ENCODE data around the gene IL1RAP.

The IL1RAP gene

GRCh38 chr3:190554197-190554596, 40.3 kb downstream of the IL1RAP start:
- no peak overlapping the region for H3K4me3 ChIP-seq
- H3K4me2 ChIP-seq, result peak overlapping the region in 5 of 11 experiments; percentile 19 to 42 (median 21); a peak in 3 of 22 replicates
- peaks cover 0 to 17% (median 6%) of the 10 kb centered on the region in 11 experiments; a peak in 11 of 22 replicates for H3K9me3 ChIP-seq (replicated peaks in 1 of 11)
- H3K27ac ChIP-seq, result no peak overlapping the region
- H3K36me3 ChIP-seq, result peaks cover 0 to 26% (median 0%) of the 10 kb centered on the region in 11 experiments; a peak in 8 of 22 replicates
- peaks cover 0 to 43% (median 4%) of the 10 kb centered on the region in 10 experiments; a peak in 10 of 20 replicates for H3K4me1 ChIP-seq
- no peak for TF ChIP-seq Cebpa-rat (IDR thresholded peaks at IDR 0.05)
- H3K27me3 ChIP-seq, result no peaks in the 10 kb centered on the region
- H4K20me1 ChIP-seq, result no peaks in the 10 kb centered on the region
- no peak overlapping the region for H3K9ac ChIP-seq

- peaks cover 0 to 37% (median 0%) of the 10 kb centered on the region in 11 experiments; a peak in 9 of 22 replicates for H3K36me3 ChIP-seq
- H3K27me3 ChIP-seq, result no peaks in the 10 kb centered on the region
- H3K4me3 ChIP-seq, result no peak overlapping the region
- H3K4me1 ChIP-seq, result peaks cover 0 to 43% (median 4%) of the 10 kb centered on the region in 10 experiments; a peak in 10 of 20 replicates
- H4K20me1 ChIP-seq, result no peaks in the 10 kb centered on the region
- H3K9me3 ChIP-seq (replicated peaks in 1 of 11), result peaks cover 0 to 24% (median 8%) of the 10 kb centered on the region in 11 experiments; a peak in 12 of 22 replicates
- H3K9ac ChIP-seq, result no peak overlapping the region
- TF ChIP-seq Cebpa-rat (IDR thresholded peaks at IDR 0.05), result no peak
- peak overlapping the region in 2 of 11 experiments; percentile 43 to 54; a peak in 3 of 22 replicates for H3K4me2 ChIP-seq
- peak overlapping the region in 2 of 11 experiments; percentile 4 to 26; a peak in 2 of 22 replicates for H3K27ac ChIP-seq
Measured at GRCh38 chr3:190556351-190556750, 42.5 kb downstream of the IL1RAP start.

GRCh38 chr3:190557296-190557695, 43.4 kb downstream of the IL1RAP start:
- peaks cover 0 to 24% (median 8%) of the 10 kb centered on the region in 11 experiments; a peak in 12 of 22 replicates for H3K9me3 ChIP-seq (replicated peaks in 1 of 11)
- H4K20me1 ChIP-seq, result no peaks in the 10 kb centered on the region
- peaks cover 0 to 43% (median 4%) of the 10 kb centered on the region in 10 experiments; a peak in 10 of 20 replicates for H3K4me1 ChIP-seq
- no peak for TF ChIP-seq Cebpa-rat (IDR thresholded peaks at IDR 0.05)
- H3K27me3 ChIP-seq, result no peaks in the 10 kb centered on the region
- no peak overlapping the region for H3K9ac ChIP-seq
- H3K36me3 ChIP-seq, result peaks cover 0 to 37% (median 0%) of the 10 kb centered on the region in 11 experiments; a peak in 9 of 22 replicates
- H3K4me2 ChIP-seq, result peak overlapping the region in 2 of 11 experiments; percentile 43 to 54; a peak in 4 of 22 replicates
- H3K27ac ChIP-seq, result peak overlapping the region in 1 of 11 experiments; percentile 26; a peak in 1 of 22 replicates
- H3K4me3 ChIP-seq, result no peak overlapping the region

- no peak overlapping the region for H3K9ac ChIP-seq
Measured at GRCh38 chr3:190558316-190558715, 44.4 kb downstream of the IL1RAP start.

GRCh38 chr3:190558796-190559195, 44.9 kb downstream of the IL1RAP start:
- H4K20me1 ChIP-seq, result no peaks in the 10 kb centered on the region
- no peaks in the 10 kb centered on the region for H3K27me3 ChIP-seq
- no peak overlapping the region for H3K9ac ChIP-seq
- peaks cover 0 to 36% (median 0%) of the 10 kb centered on the region in 11 experiments; a peak in 7 of 22 replicates for H3K36me3 ChIP-seq
- H3K9me3 ChIP-seq (replicated peaks in 1 of 11), result peaks cover 0 to 14% (median 0%) of the 10 kb centered on the region in 11 experiments; a peak in 8 of 22 replicates
- peak overlapping the region in 2 of 11 experiments; percentile 11 to 37; a peak in 2 of 22 replicates for H3K4me2 ChIP-seq
- no peak for TF ChIP-seq Cebpa-rat (IDR thresholded peaks at IDR 0.05)
- no peak overlapping the region for H3K27ac ChIP-seq
- no peak overlapping the region for H3K4me3 ChIP-seq
- peaks cover 0 to 43% (median 4%) of the 10 kb centered on the region in 10 experiments; a peak in 10 of 20 replicates for H3K4me1 ChIP-seq

More at GRCh38 chr3:190558316-190558715, 44.4 kb downstream of the IL1RAP start:
- H3K4me1 ChIP-seq, result peaks cover 0 to 43% (median 4%) of the 10 kb centered on the region in 10 experiments; a peak in 10 of 20 replicates
- H4K20me1 ChIP-seq, result no peaks in the 10 kb centered on the region
- peaks cover 0 to 16% (median 4%) of the 10 kb centered on the region in 11 experiments; a peak in 12 of 22 replicates for H3K9me3 ChIP-seq (replicated peaks in 1 of 11)
- H3K27ac ChIP-seq, result no peak overlapping the region
- no peak for TF ChIP-seq Cebpa-rat (IDR thresholded peaks at IDR 0.05)
- H3K4me2 ChIP-seq, result peak overlapping the region in 3 of 11 experiments; percentile 3 to 37 (median 11); a peak in 3 of 22 replicates
- no peaks in the 10 kb centered on the region for H3K27me3 ChIP-seq
- peaks cover 0 to 35% (median 0%) of the 10 kb centered on the region in 11 experiments; a peak in 8 of 22 replicates for H3K36me3 ChIP-seq
- no peak overlapping the region for H3K4me3 ChIP-seq

GRCh38 chr3:190560013-190560895, 46.4 kb downstream of the IL1RAP start:
- Histone ChIP-seq H3K4me2 (no peak overlapping the region), H3K4me1 (peaks cover 0 to 46% (median 3%) of the 10 kb centered on the region in 10 experiments; a peak in 17 of 20 replicates), H4K20me1 (no peaks in the 10 kb centered on the region), H3K4me3 (no peak overlapping the region), H3K27ac (no peak overlapping the region; a peak in 1 of 22 replicates), H3K9ac (no peak overlapping the region), H3K9me3 (replicated peaks in 1 of 11) (peaks cover 0 to 14% (median 0%) of the 10 kb centered on the region in 11 experiments; a peak in 9 of 22 replicates), H3K36me3 (peaks cover 0 to 43% (median 0%) of the 10 kb centered on the region in 11 experiments; a peak in 8 of 22 replicates), H3K27me3 (no peaks in the 10 kb centered on the region)
- TF ChIP-seq Cebpa-rat (IDR thresholded peaks at IDR 0.05), result no peak

- Histone ChIP-seq H3K4me1 (peaks cover 14 to 52% (median 29%) of the 10 kb centered on the region in 10 experiments; a peak in 19 of 20 replicates), H3K4me3 (no peak overlapping the region), H4K20me1 (no peaks in the 10 kb centered on the region), H3K27me3 (no peaks in the 10 kb centered on the region), H3K27ac (peak overlapping the region in 2 of 11 experiments; percentile 5 to 10; a peak in 2 of 22 replicates), H3K9me3 (replicated peaks in 1 of 11) (peaks cover 0 to 28% (median 11%) of the 10 kb centered on the region in 11 experiments; a peak in 12 of 22 replicates), H3K36me3 (peaks cover 0 to 30% (median 0%) of the 10 kb centered on the region in 11 experiments; a peak in 6 of 22 replicates), H3K4me2 (no peak overlapping the region; a peak in 1 of 22 replicates), H3K9ac (no peak overlapping the region)
- no peak for TF ChIP-seq Cebpa-rat (IDR thresholded peaks at IDR 0.05)
Measured at GRCh38 chr3:190562866-190563510, 49.1 kb downstream of the IL1RAP start.

GRCh38 chr3:190564175-190564574, 50.3 kb downstream of the IL1RAP start:
- Histone ChIP-seq H4K20me1 (no peaks in the 10 kb centered on the region), H3K9ac (no peak overlapping the region), H3K4me1 (peaks cover 14 to 59% (median 32%) of the 10 kb centered on the region in 10 experiments; a peak in 19 of 20 replicates), H3K27me3 (no peaks in the 10 kb centered on the region), H3K36me3 (peaks cover 0 to 33% (median 0%) of the 10 kb centered on the region in 11 experiments; a peak in 5 of 22 replicates), H3K9me3 (replicated peaks in 1 of 11) (peaks cover 0 to 26% (median 11%) of the 10 kb centered on the region in 11 experiments; a peak in 11 of 22 replicates), H3K4me2 (no peak overlapping the region), H3K4me3 (no peak overlapping the region), H3K27ac (peak overlapping the region in 9 of 11 experiments; percentile 27 to 95 (median 92); a peak in 9 of 22 replicates)
- TF ChIP-seq Cebpa-rat (IDR thresholded peaks at IDR 0.05), result no peak
